Mesenchymal stem cell (in vitro differentiated cells and primary cell): Measurements from ENCODE around the gene CDK14.
"Not testable (repeated sequence)": the region's sequence is repeated elsewhere in the genome, so short reads cannot be mapped to it uniquely, and the experiment has no call there.

Experiments used
- DNase-seq: peaks from one replicate; pipeline ENCODE4 v3.0.0-alpha.2; 2013
- H2AFZ ChIP-seq: one replicate; pipeline ENCODE4 v1.6.1; 2013; ENCODE audit warnings: low read depth, mild to moderate bottlenecking, control low read depth, inconsistent platforms, low read length, moderate library complexity
- H2AK5ac ChIP-seq: 2 replicates; pipeline ENCODE4 v1.6.1; 2013; ENCODE audit warnings: low read length, moderate library complexity, mild to moderate bottlenecking, inconsistent platforms; ENCODE audit not compliant: severe bottlenecking
- H2BK120ac ChIP-seq: one replicate; pipeline ENCODE4 v1.6.1; 2013; ENCODE audit warnings: low read depth, mild to moderate bottlenecking, inconsistent platforms, low read length, moderate library complexity
- H2BK12ac ChIP-seq, 2 experiments: one replicate each; pipeline ENCODE4 v1.6.1; 2013; ENCODE audit warnings: inconsistent platforms in 2 of 2, low read length in 2 of 2, mild to moderate bottlenecking in 2 of 2, moderate library complexity in 2 of 2, control low read depth in 1 of 2
- H2BK15ac ChIP-seq: one replicate; pipeline ENCODE4 v1.6.1; 2013; ENCODE audit warnings: mild to moderate bottlenecking, low read depth, inconsistent platforms; ENCODE audit not compliant: poor library complexity, severe bottlenecking
- H2BK5ac ChIP-seq: 2 replicates; pipeline ENCODE4 v1.6.1; 2013; ENCODE audit warnings: low read depth, mild to moderate bottlenecking, low read length, control low read depth, inconsistent platforms; ENCODE audit not compliant: poor library complexity, severe bottlenecking
- H3K14ac ChIP-seq, 2 experiments: one replicate each; pipeline ENCODE4 v1.6.1; 2013; ENCODE audit warnings: inconsistent platforms in 2 of 2, low read length in 2 of 2, control low read depth in 1 of 2, mild to moderate bottlenecking in 1 of 2, moderate library complexity in 1 of 2
- H3K18ac ChIP-seq, 2 experiments: one replicate each; pipeline ENCODE4 v1.6.1; 2013; ENCODE audit warnings: inconsistent platforms in 2 of 2, low read length in 2 of 2, control low read depth in 1 of 2, low read depth in 1 of 2, mild to moderate bottlenecking in 1 of 2
- H3K23ac ChIP-seq, 2 experiments: one replicate each; pipeline ENCODE4 v1.6.1; 2013; ENCODE audit warnings: inconsistent platforms in 2 of 2, low read length in 2 of 2, mild to moderate bottlenecking in 2 of 2, moderate library complexity in 2 of 2, control low read depth in 1 of 2
- H3K27ac ChIP-seq: 2 replicates; pipeline ENCODE4 v1.5.1; 2013; ENCODE audit warnings: mild to moderate bottlenecking, moderate library complexity, low read length, control low read depth, inconsistent platforms; ENCODE audit not compliant: poor library complexity, severe bottlenecking
- H3K27me3 ChIP-seq, 2 experiments: 2 replicates each; pipeline versions ENCODE4 v1.6.1 to v1.7.0; 2013; ENCODE audit warnings: low read length in 2 of 2, mild to moderate bottlenecking in 2 of 2, moderate library complexity in 2 of 2, control low read depth in 1 of 2, inconsistent platforms in 1 of 2; ENCODE audit not compliant: control insufficient read depth in 1 of 2, insufficient read depth in 1 of 2
- H3K36me3 ChIP-seq, 2 experiments: 2 replicates each; pipeline versions ENCODE4 v1.6.1 to v1.7.0; 2013; ENCODE audit warnings: low read length in 2 of 2, control low read depth in 1 of 2, inconsistent platforms in 1 of 2, low read depth in 1 of 2, mild to moderate bottlenecking in 1 of 2; ENCODE audit not compliant: insufficient read depth in 2 of 2, control insufficient read depth in 1 of 2
- H3K4ac ChIP-seq, 2 experiments: one replicate each; pipeline ENCODE4 v1.6.1; 2013; ENCODE audit warnings: inconsistent platforms in 2 of 2, low read length in 2 of 2, mild to moderate bottlenecking in 2 of 2, moderate library complexity in 2 of 2, control low read depth in 1 of 2, low read depth in 1 of 2
- H3K4me1 ChIP-seq: 2 replicates; pipeline ENCODE4 v1.6.1; 2013; ENCODE audit warnings: low read depth, low read length, control low read depth; ENCODE audit not compliant: control insufficient read depth, insufficient read depth
- H3K4me2 ChIP-seq: 2 replicates; pipeline ENCODE4 v1.6.1; 2013; ENCODE audit warnings: low read length, mild to moderate bottlenecking, inconsistent platforms; ENCODE audit not compliant: poor library complexity, severe bottlenecking
- H3K4me3 ChIP-seq, 2 experiments: 2 replicates each; pipeline versions ENCODE4 v1.5.1 to v1.7.0; 2013; ENCODE audit warnings: low read length in 2 of 2, mild to moderate bottlenecking in 2 of 2, control low read depth in 1 of 2, low read depth in 1 of 2; ENCODE audit not compliant: insufficient read depth in 1 of 2
- H3K79me1 ChIP-seq: replicated peaks from 2 replicates; pipeline ENCODE4 v1.6.1; 2013; ENCODE audit warnings: mild to moderate bottlenecking, control low read depth, low read length, inconsistent platforms; ENCODE audit not compliant: poor library complexity, severe bottlenecking
- H3K9ac ChIP-seq: 2 replicates; pipeline ENCODE4 v1.7.0; 2013; ENCODE audit warnings: mild to moderate bottlenecking, low read length, moderate library complexity
- H3K9me3 ChIP-seq: 2 replicates; pipeline ENCODE4 v1.7.0; 2013; ENCODE audit warnings: mild to moderate bottlenecking, low read length; ENCODE audit not compliant: control insufficient read depth
- H4K8ac ChIP-seq: one replicate; pipeline ENCODE4 v1.6.1; 2013; ENCODE audit warnings: inconsistent platforms, mild to moderate bottlenecking, low read length, moderate library complexity
- H4K91ac ChIP-seq: one replicate; pipeline ENCODE4 v1.6.1; 2013; ENCODE audit warnings: mild to moderate bottlenecking, low read length, inconsistent platforms
- WGBS: methylation state at CpG from one replicate; pipeline ENCODE4 v1.1.7; 2013; ENCODE audit warnings: mixed read lengths; 5-methylcytosine and 5-hydroxymethylcytosine counted together

Gene CDK14

GRCh38 chr7:90797596-90797995 is 201.5 kb downstream of the CDK14 start:
- no peak overlapping the region for H3K14ac ChIP-seq
- no peak overlapping the region for H2BK120ac ChIP-seq
- H3K18ac ChIP-seq = no peak overlapping the region
- H4K8ac ChIP-seq = no peak overlapping the region
- no peak overlapping the region for H2AFZ ChIP-seq
- DNase-seq = no peak
- no peaks in the 10 kb centered on the region for H3K27me3 ChIP-seq
- H3K4me2 ChIP-seq = no peak overlapping the region
- H3K9ac ChIP-seq = no peak overlapping the region
- no peak overlapping the region for H3K4ac ChIP-seq
- H2BK15ac ChIP-seq = no peak overlapping the region
- no peak overlapping the region for H2BK5ac ChIP-seq
- H3K79me1 ChIP-seq = peaks cover 10% of the 10 kb centered on the region
- H3K4me3 ChIP-seq = no peak overlapping the region
- H3K9me3 ChIP-seq = peaks cover 3% of the 10 kb centered on the region
- H4K91ac ChIP-seq = no peak overlapping the region
- H3K27ac ChIP-seq = no peak overlapping the region
- H3K36me3 ChIP-seq = peaks cover 0 to 11% of the 10 kb centered on the region in 2 experiments
- H2BK12ac ChIP-seq = no peak overlapping the region
- H2AK5ac ChIP-seq = no peak overlapping the region
- 100% methylated on average over 1 of the region's 2 CpGs for WGBS
- H3K4me1 ChIP-seq = no peaks in the 10 kb centered on the region
- no peak overlapping the region for H3K23ac ChIP-seq

GRCh38 chr7:90804370-90804769 is 208.2 kb downstream of the CDK14 start:
- Histone ChIP-seq H2AK5ac (no peak overlapping the region), H3K23ac (no peak overlapping the region), H3K14ac (no peak overlapping the region), H2AFZ (no peak overlapping the region), H3K4me2 (no peak overlapping the region), H3K36me3 (peaks cover 0 to 7% of the 10 kb centered on the region in 2 experiments), H3K4me3 (no peak overlapping the region), H2BK15ac (no peak overlapping the region), H3K9ac (no peak overlapping the region), H3K4ac (no peak overlapping the region), H3K18ac (no peak overlapping the region), H2BK5ac (no peak overlapping the region), H3K4me1 (no peaks in the 10 kb centered on the region), H3K27me3 (no peaks in the 10 kb centered on the region), H4K8ac (no peak overlapping the region), H4K91ac (no peak overlapping the region), H2BK120ac (no peak overlapping the region), H3K79me1 (peaks cover 3% of the 10 kb centered on the region), H3K9me3 (no peaks in the 10 kb centered on the region), H2BK12ac (no peak overlapping the region), H3K27ac (no peak overlapping the region)
- no peak for DNase-seq
- WGBS = no CpG with 5 or more reads among the region's 1 CpG

- H3K4ac ChIP-seq, H2BK120ac ChIP-seq, H3K9me3 ChIP-seq, H3K27ac ChIP-seq, H3K36me3 ChIP-seq, H3K9ac ChIP-seq, H2BK5ac ChIP-seq, H3K4me2 ChIP-seq, H3K4me1 ChIP-seq, H3K23ac ChIP-seq, H2BK12ac ChIP-seq, H3K79me1 ChIP-seq, H2AK5ac ChIP-seq, H2BK15ac ChIP-seq, DNase-seq, H4K91ac ChIP-seq, H4K8ac ChIP-seq, H3K27me3 ChIP-seq, H3K14ac ChIP-seq, H3K18ac ChIP-seq, H2AFZ ChIP-seq, H3K4me3 ChIP-seq: not testable (repeated sequence)
- WGBS = 100% methylated on average over 1 of the region's 2 CpGs
Observed at GRCh38 chr7:90815552-90815951, 219.4 kb downstream of the CDK14 start.

GRCh38 chr7:90816511-90817142 is 220.5 kb downstream of the CDK14 start:
- WGBS = 75% methylated on average over 3 of the region's 6 CpGs
- no peak overlapping the region for H2BK120ac ChIP-seq
- no peak overlapping the region for H2AK5ac ChIP-seq
- peak overlapping the region; percentile 64 for H3K27ac ChIP-seq
- DNase-seq = peak; percentile 92
- H3K14ac ChIP-seq = no peak overlapping the region
- H3K9ac ChIP-seq = peak overlapping the region; percentile 68
- H2BK5ac ChIP-seq = no peak overlapping the region
- H4K91ac ChIP-seq = no peak overlapping the region
- H2BK12ac ChIP-seq = no peak overlapping the region
- no peaks in the 10 kb centered on the region for H3K36me3 ChIP-seq
- H3K4ac ChIP-seq = no peak overlapping the region
- no peaks in the 10 kb centered on the region for H3K4me1 ChIP-seq
- no peak overlapping the region for H3K23ac ChIP-seq
- no peak overlapping the region for H2BK15ac ChIP-seq
- H4K8ac ChIP-seq = no peak overlapping the region
- no peaks in the 10 kb centered on the region for H3K27me3 ChIP-seq
- H3K9me3 ChIP-seq = no peaks in the 10 kb centered on the region
- peak overlapping the region in 1 of 2 experiments; percentile 7 for H3K4me3 ChIP-seq
- no peak overlapping the region for H3K4me2 ChIP-seq
- peaks cover 8% of the 10 kb centered on the region for H3K79me1 ChIP-seq
- H3K18ac ChIP-seq = no peak overlapping the region
- no peak overlapping the region for H2AFZ ChIP-seq
